Neuronal stem cell (in vitro differentiated cells): ENCODE data around the gene IL6ST.

ENCODE experiments used
- DNase-seq: peaks from one replicate; pipeline ENCODE4 v3.0.0-alpha.2; 2013; ENCODE audit warnings: low spot score
- H2AFZ ChIP-seq: one replicate; pipeline ENCODE4 v1.6.1; 2013; ENCODE audit warnings: mild to moderate bottlenecking, low read length, inconsistent platforms
- H2AK5ac ChIP-seq: 2 replicates; pipeline ENCODE4 v1.6.1; 2013; ENCODE audit warnings: low read depth, mild to moderate bottlenecking, inconsistent platforms, low read length, moderate library complexity, mixed read lengths
- H2BK120ac ChIP-seq: 2 replicates; pipeline ENCODE4 v1.6.1; 2013; ENCODE audit warnings: low read depth, mild to moderate bottlenecking, inconsistent platforms, low read length, moderate library complexity, mixed read lengths
- H2BK12ac ChIP-seq: one replicate; pipeline ENCODE4 v1.6.1; 2013; ENCODE audit warnings: low read length, inconsistent platforms
- H2BK15ac ChIP-seq: 2 replicates; pipeline ENCODE4 v1.6.1; 2013; ENCODE audit warnings: mild to moderate bottlenecking, low read length, inconsistent platforms, mixed read lengths
- H2BK5ac ChIP-seq: one replicate; pipeline ENCODE4 v1.6.1; 2013; ENCODE audit warnings: inconsistent platforms, mild to moderate bottlenecking, low read length, moderate library complexity
- H3K14ac ChIP-seq: one replicate; pipeline ENCODE4 v1.6.1; 2013; ENCODE audit warnings: low read length, inconsistent platforms
- H3K18ac ChIP-seq: 2 replicates; pipeline ENCODE4 v1.6.1; 2013; ENCODE audit warnings: low read length, inconsistent platforms
- H3K23ac ChIP-seq: 2 replicates; pipeline ENCODE4 v1.6.1; 2013; ENCODE audit warnings: low read depth, mild to moderate bottlenecking, mixed read lengths, low read length, inconsistent platforms; ENCODE audit not compliant: poor library complexity
- H3K27ac ChIP-seq: replicated peaks from 3 replicates; pipeline ENCODE4 v1.5.1; 2013; ENCODE audit warnings: low read length, inconsistent platforms
- H3K27me3 ChIP-seq, 3 experiments: 2 replicates each; pipeline ENCODE4 v1.6.1; 2013; ENCODE audit warnings: low read length in 3 of 3, mild to moderate bottlenecking in 2 of 3, inconsistent platforms in 1 of 3, low read depth in 1 of 3, mixed read lengths in 1 of 3, moderate library complexity in 1 of 3; ENCODE audit not compliant: control insufficient read depth in 3 of 3, insufficient read depth in 3 of 3
- H3K36me3 ChIP-seq, 2 donors: replicated peaks in 1 of 2; 2 replicates each; pipeline ENCODE4 v1.6.1; 2013; ENCODE audit warnings: low read length in 2 of 2; ENCODE audit not compliant: control insufficient read depth in 2 of 2, insufficient read depth in 2 of 2
- H3K4ac ChIP-seq: 2 replicates; pipeline ENCODE4 v1.6.1; 2013; ENCODE audit warnings: inconsistent platforms, mild to moderate bottlenecking, low read length, moderate library complexity
- H3K4me1 ChIP-seq, 2 donors: 1 replicate in 1 of 2; 2 replicates in 1 of 2; pipeline ENCODE4 v1.6.1; 2013; ENCODE audit warnings: low read length in 2 of 2, low read depth in 1 of 2; ENCODE audit not compliant: control insufficient read depth in 2 of 2, insufficient read depth in 1 of 2
- H3K4me2 ChIP-seq: one replicate; pipeline ENCODE4 v1.6.1; 2013; ENCODE audit warnings: mild to moderate bottlenecking, low read length, inconsistent platforms; ENCODE audit not compliant: insufficient read depth, poor library complexity, severe bottlenecking
- H3K4me3 ChIP-seq, 2 donors: 2 replicates each; pipeline ENCODE4 v1.5.1; 2013; ENCODE audit warnings: low read length in 2 of 2, mild to moderate bottlenecking in 2 of 2, inconsistent platforms in 1 of 2, moderate library complexity in 1 of 2
- H3K79me1 ChIP-seq: one replicate; pipeline ENCODE4 v1.6.1; 2013; ENCODE audit warnings: low read depth, mild to moderate bottlenecking, inconsistent platforms, low read length, moderate library complexity
- H3K9ac ChIP-seq: one replicate; pipeline ENCODE4 v1.6.1; 2013; ENCODE audit warnings: mild to moderate bottlenecking, low read depth, low read length, inconsistent platforms; ENCODE audit not compliant: poor library complexity
- H3K9me3 ChIP-seq, 2 donors: replicated peaks in 1 of 2; 2 replicates each; pipeline versions ENCODE3 to v1.6.1; 2013; ENCODE audit warnings: low read length in 2 of 2, mild to moderate bottlenecking in 2 of 2, inconsistent platforms in 1 of 2, low read depth in 1 of 2, mixed read lengths in 1 of 2, moderate library complexity in 1 of 2; ENCODE audit not compliant: control insufficient read depth in 2 of 2, insufficient read depth in 1 of 2
- H4K8ac ChIP-seq: one replicate; pipeline ENCODE4 v1.6.1; 2013; ENCODE audit warnings: low read depth, mild to moderate bottlenecking, inconsistent platforms, low read length, moderate library complexity
- H4K91ac ChIP-seq: one replicate; pipeline ENCODE4 v1.6.1; 2013; ENCODE audit warnings: low read length, low read depth, mild to moderate bottlenecking, inconsistent platforms; ENCODE audit not compliant: poor library complexity
- WGBS, 2 donors: extraction: QIAGEN DNeasy Blood & Tissue Kit; methylation state at CpG; one replicate each; pipeline ENCODE4 v1.1.7; 2013; ENCODE audit warnings: missing lambda C conversion rate in 2 of 2, mixed read lengths in 1 of 2; ENCODE audit not compliant: insufficient read length in 2 of 2, insufficient replicate concordance in 1 of 2; ENCODE audit errors: extremely low coverage in 2 of 2; 5-methylcytosine and 5-hydroxymethylcytosine counted together

IL6ST gene

DNA sequence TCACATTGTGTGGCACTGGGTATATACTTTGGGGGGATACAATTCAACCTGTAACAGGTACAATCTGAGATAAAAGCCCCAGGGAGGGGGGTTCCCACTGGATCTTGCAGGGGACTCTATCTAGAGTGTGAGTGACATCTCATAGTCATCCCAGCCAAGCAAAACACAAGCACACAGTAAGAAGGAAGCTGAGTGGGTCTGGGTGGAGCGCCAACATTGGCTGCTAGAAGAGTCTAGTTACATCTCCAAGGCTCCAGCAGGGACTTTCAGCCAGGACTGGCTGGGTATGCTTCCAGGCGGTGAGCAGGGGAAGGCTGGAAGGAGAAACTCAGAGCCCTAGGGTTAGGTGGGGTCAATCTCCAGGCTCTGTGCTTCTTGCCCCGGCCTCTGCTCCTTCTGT is 90.6 kb downstream of the IL6ST start:
- H3K14ac ChIP-seq = no peak overlapping the region

DNA sequence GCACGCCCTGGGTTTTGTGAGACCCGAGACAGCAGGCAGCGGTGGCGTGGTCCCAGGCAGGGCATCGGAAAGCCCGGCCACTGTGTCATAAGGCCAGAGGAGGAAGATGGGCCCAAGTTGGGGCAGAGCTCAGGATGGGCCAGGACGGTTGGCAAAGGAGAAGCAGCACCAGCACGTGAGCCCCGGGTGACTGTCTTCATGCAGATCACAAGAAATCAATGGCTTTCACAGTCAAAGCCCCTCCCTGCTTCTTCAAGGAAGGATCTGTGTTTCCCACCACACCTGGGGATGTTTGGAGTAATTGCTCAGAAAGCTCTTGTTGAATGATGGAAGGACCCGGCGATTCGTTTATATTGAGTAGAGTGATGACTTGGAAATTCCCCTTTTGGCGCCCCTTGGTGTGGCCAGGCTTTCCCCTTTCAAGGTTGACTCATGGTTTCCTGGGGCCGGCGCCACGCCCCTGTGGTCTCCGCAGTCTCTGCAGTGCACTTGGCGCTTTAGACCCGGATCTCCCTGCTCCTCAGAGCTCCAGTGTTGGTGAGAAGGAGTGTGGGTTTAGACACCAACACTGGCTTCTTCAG is 91.6 kb downstream of the IL6ST start:
- no peak overlapping the region for H3K4ac ChIP-seq
- no peak overlapping the region for H3K14ac ChIP-seq
- DNase-seq = no peak

More for the DNA sequence above, 90.6 kb downstream of the IL6ST start:
- Histone ChIP-seq H3K79me1 (no peaks in the 10 kb centered on the region), H3K27me3 (no peaks in the 10 kb centered on the region), H2AFZ (no peak overlapping the region), H2AK5ac (no peak overlapping the region), H3K4me3 (no peak overlapping the region), H3K4me1 (no peaks in the 10 kb centered on the region), H4K91ac (no peak overlapping the region), H2BK5ac (no peak overlapping the region), H3K18ac (no peak overlapping the region), H4K8ac (no peak overlapping the region), H3K9ac (no peak overlapping the region), H2BK12ac (no peak overlapping the region), H3K27ac (no peak overlapping the region), H2BK15ac (no peak overlapping the region), H3K4ac (no peak overlapping the region), H3K36me3 (no peaks in the 10 kb centered on the region), H3K23ac (no peak overlapping the region), H2BK120ac (no peak overlapping the region), H3K4me2 (no peak overlapping the region), H3K9me3 (no peaks in the 10 kb centered on the region)
- no peak for DNase-seq
- no CpG with 5 or more reads among the region's 3 CpGs for WGBS, 2 donors

DNA sequence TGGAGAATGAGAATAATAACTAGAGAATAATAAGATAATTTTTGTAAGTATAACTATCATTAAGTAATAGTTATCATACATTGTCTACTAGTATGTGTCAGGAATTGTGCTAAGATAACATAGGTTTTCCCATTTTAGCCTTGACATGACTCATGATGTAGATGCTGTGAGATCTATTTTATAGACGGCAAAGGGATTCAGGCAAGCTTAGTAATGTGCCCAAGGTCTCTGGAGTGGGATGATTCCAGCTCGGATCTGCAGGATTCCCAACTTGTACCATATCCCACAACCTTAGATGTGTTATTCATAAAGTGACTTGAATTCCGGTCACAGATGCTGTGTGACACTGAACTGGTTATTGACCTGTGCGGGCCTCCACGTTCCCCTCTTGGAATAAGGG is 92.1 kb downstream of the IL6ST start:
- Histone ChIP-seq H3K9ac (no peak overlapping the region), H4K91ac (no peak overlapping the region), H3K18ac (peak overlapping the region; percentile 32), H3K27ac (no peak overlapping the region), H3K4me3 (no peak overlapping the region), H2BK15ac (no peak overlapping the region), H3K27me3 (no peaks in the 10 kb centered on the region), H3K4me2 (no peak overlapping the region), H3K4ac (no peak overlapping the region), H3K14ac (no peak overlapping the region), H2BK120ac (no peak overlapping the region), H3K36me3 (no peaks in the 10 kb centered on the region), H2BK5ac (no peak overlapping the region), H3K79me1 (no peaks in the 10 kb centered on the region), H2AK5ac (no peak overlapping the region), H3K9me3 (no peaks in the 10 kb centered on the region), H4K8ac (peak overlapping the region; percentile 23), H2AFZ (no peak overlapping the region), H3K4me1 (peaks cover 0 to 2% of the 10 kb centered on the region in 2 donors), H3K23ac (no peak overlapping the region), H2BK12ac (no peak overlapping the region)
- DNase-seq = no peak
- WGBS, 2 donors = no CpG with 5 or more reads among the region's 5 CpGs

More for the DNA sequence above, 91.6 kb downstream of the IL6ST start:
- no peak overlapping the region for H2BK5ac ChIP-seq
- H3K9me3 ChIP-seq = no peaks in the 10 kb centered on the region
- H2AFZ ChIP-seq = no peak overlapping the region
- no peak overlapping the region for H4K91ac ChIP-seq
- H2BK120ac ChIP-seq = no peak overlapping the region
- no peaks in the 10 kb centered on the region for H3K27me3 ChIP-seq
- peak overlapping the region; percentile 32 for H3K18ac ChIP-seq
- no peaks in the 10 kb centered on the region for H3K79me1 ChIP-seq
- H2BK12ac ChIP-seq = no peak overlapping the region
- peak overlapping the region in 1 of 2 donors; percentile 42 for H3K4me3 ChIP-seq
- H3K36me3 ChIP-seq = no peaks in the 10 kb centered on the region
- no peaks in the 10 kb centered on the region for H3K4me1 ChIP-seq
- H3K9ac ChIP-seq = no peak overlapping the region
- no peak overlapping the region for H2AK5ac ChIP-seq
- H3K23ac ChIP-seq = no peak overlapping the region
- peak overlapping the region; percentile 23 for H4K8ac ChIP-seq
- H3K27ac ChIP-seq = no peak overlapping the region
- no peak overlapping the region for H3K4me2 ChIP-seq
- no CpG with 5 or more reads among the region's 19 CpGs for WGBS, 2 donors
- no peak overlapping the region for H2BK15ac ChIP-seq

DNA sequence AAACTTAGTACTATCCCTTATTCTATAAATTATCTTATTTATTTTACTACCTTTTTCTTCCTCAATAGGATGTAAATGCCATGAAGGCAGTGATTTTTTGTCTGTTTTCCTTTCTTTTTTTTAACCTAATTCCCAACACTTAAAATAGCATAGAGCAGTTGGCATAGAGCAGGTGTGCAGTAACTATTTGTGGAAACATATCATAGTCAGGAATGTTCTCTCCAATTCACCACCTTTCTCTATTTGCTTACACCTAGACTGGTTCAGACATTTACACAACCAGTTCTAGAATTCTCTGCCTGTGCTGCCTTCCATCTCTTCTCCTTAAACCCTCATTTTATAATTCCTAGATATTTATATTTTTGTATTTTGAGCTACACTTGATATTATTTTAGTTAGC is 94.0 kb downstream of the IL6ST start:
- Histone ChIP-seq H3K9ac (no peak overlapping the region), H3K18ac (no peak overlapping the region), H3K4me2 (no peak overlapping the region), H2AK5ac (no peak overlapping the region), H2BK120ac (no peak overlapping the region), H3K27ac (no peak overlapping the region), H2BK12ac (no peak overlapping the region), H2BK15ac (no peak overlapping the region), H3K9me3 (no peaks in the 10 kb centered on the region), H3K36me3 (no peaks in the 10 kb centered on the region), H3K4me1 (peaks cover 0 to 2% of the 10 kb centered on the region in 2 donors), H3K4me3 (no peak overlapping the region), H2AFZ (no peak overlapping the region), H4K91ac (no peak overlapping the region), H4K8ac (no peak overlapping the region), H3K79me1 (no peaks in the 10 kb centered on the region), H3K27me3 (no peaks in the 10 kb centered on the region), H3K14ac (no peak overlapping the region), H2BK5ac (no peak overlapping the region), H3K4ac (no peak overlapping the region), H3K23ac (no peak overlapping the region)
- DNase-seq = no peak
